HG03095 (cell line): ENCODE data around the gene FKBP7.
"Not testable (repeated sequence)": the region's sequence is repeated elsewhere in the genome, so short reads cannot be mapped to it uniquely, and the experiment has no call there.

Experiments used
- ATAC-seq: cut with Tn5 transposase; IDR thresholded peaks from one replicate; pipeline ENCODE4 v1.9.1; 2021; ENCODE audit warnings: moderate library complexity; ENCODE audit not compliant: unreplicated experiment

Gene FKBP7

DNA sequence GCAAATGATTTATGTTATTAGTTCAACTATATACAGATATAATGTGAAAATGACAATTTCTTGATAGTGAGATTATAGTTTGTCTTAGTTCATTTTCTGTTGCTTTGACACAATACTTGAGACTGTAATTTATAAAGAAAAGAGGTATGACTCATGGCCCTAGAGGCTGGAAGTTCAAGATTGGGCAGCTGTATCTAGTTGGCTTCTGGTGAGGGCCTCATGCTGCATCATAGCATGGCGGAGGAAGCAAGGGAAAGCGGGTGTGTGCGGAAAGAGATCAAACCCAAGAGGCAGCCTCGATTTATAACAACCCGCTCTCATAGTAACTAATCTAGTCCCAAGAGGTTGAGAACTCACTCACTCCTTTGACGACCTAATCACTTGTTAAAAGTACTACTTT lies 13.2 kb upstream of the FKBP7 start:
- ATAC-seq: no peak

DNA sequence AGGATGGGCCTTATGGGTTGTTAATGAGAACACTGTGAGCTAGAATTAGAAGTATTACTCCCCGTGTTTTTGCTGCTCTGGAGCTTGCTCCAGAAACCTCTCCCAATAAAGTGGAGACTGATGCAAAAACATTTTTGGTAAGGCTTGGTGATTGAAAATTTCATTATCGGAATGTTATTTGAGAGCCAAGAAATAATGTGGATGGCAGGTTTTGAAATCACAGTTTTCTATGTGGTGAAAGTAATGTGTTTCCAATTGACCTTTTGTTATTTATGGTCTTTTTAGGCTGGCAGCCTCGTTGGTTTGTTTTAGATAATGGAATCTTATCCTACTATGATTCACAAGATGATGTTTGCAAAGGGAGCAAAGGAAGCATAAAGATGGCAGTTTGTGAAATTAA lies 7.0 kb upstream of the FKBP7 start:
- ATAC-seq: no peak

DNA sequence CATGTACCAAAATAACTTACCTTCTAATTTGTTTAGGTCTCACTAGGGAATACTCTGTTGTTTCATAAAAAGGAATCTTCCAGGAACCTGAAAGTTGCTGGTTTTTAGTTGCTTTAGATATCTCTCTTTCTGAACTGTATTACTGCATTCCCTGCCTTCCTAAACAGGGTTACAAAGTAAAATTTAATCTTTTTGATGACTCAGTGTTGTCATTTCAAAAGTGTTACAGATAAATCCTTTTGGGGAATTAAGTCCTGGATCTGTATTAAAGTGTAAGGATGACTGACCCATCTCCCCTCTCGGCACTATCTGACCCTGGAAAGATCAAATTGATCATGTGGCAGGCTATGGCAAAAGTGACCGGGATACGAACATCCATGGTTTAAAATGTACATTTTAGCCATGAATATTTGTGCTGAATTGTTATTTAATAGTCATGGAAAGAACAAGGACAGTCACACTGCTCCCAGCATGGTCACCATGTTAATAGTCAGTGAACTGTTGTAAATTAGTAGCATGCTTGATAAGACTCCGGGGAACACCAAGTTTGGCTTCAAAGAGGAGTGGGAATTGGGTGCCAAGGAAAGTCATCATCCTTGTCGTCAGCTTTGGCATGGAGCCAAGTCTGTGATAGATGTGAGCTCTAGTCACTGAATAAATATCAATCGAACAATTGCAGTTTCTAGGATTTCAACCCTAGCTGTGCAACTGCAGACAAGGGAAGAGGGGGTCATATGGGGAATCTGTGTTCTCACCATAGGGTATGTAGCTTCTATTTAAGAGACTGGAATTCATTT lies 6.0 kb upstream of the FKBP7 start:
- no peak for ATAC-seq

DNA sequence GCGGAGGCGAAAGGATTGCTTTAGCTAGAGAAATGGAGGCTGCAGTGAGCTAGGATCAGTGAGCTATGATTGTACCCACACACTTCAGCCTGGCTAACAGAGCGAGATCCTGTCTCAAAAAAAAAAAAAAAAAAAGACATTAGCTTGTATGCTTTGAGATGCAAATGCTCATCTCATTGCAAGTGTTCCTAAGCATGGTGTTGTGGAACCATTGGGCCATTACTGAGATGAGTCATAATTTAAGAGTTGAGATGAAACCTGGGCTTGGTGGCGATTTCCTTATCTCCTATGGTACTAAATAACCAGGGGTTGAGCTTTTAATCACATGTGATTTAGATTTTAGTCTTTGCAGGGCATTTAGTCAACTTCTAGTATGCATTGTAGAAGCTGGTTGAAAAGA lies 4.0 kb upstream of the FKBP7 start:
- ATAC-seq: peak; percentile 31

DNA sequence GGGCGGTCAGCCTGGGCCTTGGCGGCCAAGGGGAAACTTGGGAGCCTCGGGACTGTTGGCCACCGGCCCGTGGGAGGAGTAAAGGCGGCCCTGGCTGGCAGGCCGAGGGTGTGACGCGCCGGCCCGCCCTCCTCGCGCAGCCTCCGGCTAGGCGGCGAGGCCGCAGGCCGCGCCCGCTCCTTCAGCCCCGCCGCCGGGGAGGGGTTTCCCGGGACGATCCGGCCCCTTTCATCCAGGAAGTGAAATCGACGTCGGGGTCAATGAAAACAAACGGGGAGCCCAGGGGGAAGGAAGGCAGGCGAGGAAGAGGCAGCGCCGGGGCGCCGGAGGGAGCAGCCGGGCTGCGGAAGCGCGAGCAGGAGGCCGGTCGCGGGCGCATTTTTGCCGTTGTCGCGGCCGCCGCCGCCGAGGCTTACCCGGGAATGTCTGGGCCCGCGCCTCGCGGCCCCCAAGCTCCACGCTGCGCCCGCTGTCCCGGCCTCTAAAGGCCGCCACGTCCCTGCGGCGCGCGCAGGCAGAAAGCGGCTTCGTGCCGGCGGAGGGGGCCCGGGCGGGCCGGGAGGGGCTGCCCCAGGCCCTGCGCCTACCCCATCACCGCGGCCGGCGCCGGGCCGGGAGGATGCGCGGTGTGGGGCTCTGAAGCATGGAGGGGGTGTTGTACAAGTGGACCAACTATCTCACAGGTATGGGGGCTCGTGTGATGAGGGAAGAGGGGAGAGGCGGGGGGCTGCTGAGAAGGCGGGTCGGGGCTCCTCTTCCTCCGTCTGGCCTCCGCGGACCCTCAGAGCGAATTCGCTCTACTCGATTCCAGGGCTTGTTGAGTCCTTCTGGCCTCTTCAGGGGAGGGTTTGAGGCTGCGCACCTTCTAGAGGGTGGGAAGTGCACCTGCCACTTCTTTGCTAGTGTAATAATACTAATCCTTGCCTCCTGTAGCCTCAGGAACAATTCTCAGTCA lies 2.1 kb upstream of the FKBP7 start, which contains the start of gene PLEKHA3:
PLEKHA3 (plus strand) TSS at position 231 of the 955 bp plus-strand sequence; CDS start at position 644, 413 bp downstream.
- ATAC-seq: peak; percentile 65

DNA sequence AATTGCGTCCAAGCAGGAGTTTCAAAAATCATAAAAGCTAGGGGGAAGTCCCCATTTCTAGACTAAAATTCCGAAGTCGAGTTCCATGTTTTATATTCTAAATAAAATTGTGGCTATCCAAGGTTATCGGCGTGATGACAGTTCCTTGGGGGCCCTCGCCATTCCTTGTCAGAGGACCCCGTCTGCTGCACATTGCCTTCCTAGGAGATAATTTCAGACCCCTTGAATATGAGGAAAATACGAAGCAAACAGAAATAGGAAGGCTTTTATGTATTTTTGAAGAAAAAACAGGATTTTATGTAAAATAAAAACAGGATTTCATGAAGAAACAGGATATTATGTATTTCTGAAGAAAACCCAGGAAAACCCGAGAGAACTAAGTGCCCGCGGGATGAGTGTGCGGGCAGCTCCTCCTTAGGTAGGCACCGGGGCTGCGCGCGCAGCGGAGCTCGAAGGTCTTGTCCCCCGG lies 1.4 kb upstream of the FKBP7 start:
- no peak for ATAC-seq

DNA sequence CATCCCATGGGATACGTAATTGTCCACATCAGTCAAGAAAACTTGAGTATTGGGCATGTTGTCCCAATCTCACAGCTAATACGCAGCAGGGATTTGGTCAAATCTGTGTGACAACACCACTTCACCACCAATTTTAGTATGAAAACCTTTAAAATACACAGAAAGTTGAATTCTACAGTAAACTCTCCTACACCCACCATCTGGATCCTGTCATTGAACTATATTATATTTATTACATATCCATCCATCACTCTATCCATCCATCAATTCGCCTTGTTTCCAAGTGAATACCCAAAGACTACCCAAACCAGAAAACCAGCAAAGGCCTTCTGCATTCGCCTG lies 846 bp upstream of the FKBP7 start:
- no peak for ATAC-seq

DNA sequence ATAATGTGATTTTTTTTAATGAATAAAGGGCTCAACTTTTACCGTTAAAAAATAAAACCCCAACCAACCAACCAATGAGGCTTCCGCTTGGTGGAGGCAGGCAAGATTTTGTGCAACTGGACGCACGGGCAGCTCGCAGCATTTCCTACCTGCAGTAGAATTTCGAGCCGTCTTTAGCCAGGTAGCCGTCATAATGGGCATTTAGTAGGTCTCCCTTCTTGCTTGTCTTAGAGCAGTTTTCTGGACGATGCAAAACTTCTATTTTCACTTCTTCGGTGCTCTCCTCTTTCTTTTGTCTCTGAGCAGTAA lies 316 bp downstream of the FKBP7 start:
- peak; percentile 2 for ATAC-seq

DNA sequence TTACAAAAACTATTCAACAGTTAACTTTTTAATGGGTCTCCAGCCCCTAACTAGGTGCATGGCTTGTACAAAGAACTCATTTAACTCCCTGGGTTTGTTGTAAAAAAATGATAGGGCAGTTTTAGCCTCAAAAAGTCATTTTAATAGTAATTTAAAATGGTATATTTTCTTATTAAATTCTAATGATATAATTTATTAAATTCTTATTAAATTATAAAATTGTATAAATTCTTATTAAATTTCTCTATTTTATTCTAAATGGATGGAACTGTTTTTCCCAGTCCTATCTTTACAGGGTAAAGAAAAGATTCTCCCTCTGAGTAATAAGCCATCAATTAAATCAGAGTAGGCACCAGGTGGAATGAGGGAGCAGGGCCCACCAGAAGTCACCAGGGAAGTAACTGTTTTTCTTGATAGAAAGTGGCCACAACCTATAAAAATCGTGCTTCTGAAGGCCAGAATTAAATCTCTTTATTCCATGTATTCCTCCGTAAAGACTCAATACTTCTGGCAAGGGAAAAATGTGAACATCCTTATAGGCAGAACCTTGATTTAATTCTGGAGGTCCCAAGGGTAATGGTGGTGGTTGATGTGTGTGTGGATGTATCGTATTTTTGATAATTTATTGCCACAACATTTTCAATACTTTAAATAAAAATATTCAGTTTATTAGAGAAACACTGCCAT lies 814 bp downstream of the FKBP7 start:
- ATAC-seq: no peak

DNA sequence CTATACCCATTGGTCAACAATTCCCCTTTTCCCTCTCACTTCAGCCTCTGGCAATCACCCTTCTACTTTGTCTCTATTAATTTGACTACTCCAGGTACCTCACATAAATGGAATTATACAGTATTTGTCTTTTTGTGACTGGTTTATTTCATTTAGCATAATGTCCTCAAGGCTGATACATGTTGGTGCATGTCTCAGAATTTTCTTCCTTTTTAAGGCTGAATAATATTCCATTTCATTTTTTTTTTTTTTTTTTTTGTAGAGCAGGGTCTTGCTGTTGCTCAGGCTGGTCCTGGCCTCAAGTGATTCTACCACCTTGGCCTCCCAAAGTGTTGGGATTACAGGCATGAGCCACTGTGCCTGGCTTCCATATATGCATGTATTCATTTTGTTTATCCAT lies 1.9 kb downstream of the FKBP7 start:
- no peak for ATAC-seq

DNA sequence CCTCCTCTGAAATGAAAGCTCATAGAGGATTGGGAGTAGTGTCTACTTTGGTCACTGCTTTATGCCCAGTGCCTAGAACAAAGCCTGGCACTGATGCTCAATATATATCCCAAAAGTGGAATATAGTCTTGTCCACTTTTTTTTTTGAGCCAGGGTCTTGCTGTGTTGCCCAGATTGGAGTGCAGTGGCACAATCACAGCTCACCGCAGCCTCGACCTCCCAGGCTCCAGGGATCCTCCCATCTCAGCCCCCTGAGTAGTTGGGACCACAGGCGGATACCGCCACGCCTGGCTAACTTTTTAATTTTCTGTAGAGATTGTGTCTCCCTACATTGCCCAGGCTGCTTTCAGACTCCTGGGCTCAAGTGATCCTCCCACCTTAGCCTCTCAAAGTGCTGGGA lies 3.8 kb downstream of the FKBP7 start:
- no peak for ATAC-seq

DNA sequence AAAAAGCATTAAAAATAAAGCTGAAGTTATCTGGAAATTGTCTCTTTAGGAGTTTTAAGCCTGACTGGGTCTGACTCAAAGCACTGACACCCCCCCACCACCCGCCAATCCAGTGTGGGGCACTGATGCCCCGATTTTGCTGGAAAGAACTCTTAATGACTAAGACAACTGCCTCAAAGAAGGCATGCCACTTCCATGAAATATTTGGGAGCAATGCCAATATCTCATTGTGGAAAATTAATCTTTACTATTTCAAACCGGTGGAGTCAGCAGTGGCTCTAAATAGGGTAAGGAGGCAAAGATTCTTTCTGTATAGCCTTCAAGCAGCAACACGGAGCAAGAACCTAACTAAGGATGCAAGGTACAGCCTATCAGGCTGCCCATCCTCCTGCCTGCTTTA lies 4.5 kb downstream of the FKBP7 start:
- no peak for ATAC-seq

DNA sequence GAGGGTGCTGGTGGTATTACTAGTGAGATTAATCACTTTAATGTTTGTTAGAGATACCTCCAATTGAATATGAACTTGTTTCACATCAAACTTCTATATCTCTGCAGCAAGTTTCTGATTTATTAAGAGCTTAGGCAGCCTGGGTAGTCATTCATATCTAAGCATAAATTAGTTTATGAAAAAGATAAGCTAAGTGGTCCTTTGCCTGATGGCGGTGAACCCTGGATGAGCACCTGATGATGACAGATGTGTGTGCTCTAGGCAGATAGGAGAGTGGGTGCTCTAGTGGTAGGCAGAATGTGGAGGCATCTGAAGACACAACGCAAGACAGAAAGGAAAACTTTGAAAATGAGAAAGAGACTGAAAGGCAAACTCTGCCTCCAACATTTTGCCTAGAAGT lies 5.0 kb downstream of the FKBP7 start:
- ATAC-seq: no peak

DNA sequence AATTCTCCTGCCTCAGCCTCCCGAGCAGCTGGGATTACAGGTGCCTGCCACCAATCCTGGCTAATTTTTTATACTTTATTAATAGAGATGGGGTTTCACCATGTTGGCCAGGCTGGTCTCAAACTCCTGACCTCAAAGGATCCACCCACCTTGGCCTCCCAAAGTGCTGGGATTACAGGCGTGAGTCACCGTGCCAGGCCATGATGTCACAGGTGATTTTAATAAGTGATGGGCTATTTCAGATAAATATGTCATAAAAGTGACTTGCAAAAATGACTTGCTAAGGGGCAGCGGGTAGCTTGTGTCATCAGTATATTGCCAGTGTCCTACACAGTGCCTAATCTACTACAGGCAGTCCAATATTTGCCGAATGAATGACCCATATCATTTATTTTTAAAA lies 7.1 kb downstream of the FKBP7 start:
- not testable (repeated sequence) for ATAC-seq

DNA sequence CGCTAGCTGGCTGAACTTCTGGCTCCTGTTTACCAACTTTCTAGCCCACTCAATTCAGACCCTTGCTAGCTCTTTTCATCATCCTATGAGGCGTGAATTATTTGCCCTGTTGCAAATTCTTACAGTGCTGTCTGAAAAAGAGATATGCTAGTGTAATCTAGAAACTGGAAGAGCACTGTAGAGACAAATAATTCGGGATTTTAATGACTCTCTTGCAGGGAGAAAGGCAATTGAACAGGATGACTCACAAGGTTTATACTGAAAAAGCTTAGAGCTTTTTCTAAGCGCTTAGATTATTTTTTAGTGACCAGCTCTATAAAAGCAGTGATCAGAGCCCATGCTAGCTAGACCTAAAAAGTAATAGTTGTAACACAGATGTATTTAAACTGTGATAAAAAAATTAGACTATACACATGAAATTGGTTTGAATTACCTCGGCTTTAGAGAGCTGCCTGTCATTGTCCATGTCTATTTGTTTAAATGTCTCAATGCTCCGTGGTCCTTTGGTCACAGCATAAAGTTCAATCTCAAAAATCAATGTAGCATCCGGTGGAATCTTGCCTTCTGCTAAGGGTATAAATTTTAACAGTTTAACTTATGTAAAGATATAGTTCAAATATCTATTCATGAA lies 9.1 kb downstream of the FKBP7 start:
- ATAC-seq: no peak

DNA sequence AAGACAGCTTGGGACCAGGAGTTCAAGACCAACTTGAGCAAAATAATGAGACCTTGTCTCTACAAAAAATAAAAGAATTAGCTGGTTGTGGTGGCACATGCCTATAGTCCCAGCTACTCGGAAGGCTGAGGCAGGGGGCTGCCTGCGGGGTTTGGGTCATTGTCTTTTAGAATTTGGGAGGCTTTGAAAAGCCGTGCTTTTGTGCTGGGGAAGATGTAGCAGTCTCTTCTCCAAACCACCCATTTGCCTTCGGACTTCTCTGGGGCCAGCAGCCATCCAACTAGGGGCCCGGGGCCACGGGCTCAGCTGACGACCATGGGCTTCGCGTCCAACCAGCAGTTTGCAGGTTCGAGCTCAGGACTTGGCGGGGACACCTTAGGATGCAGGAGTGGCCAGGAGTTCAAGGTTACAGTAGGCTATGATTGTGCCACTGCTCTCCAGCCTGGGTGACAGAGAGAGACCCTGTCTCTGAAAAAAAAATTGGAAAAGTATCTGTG lies 21.0 kb downstream of the FKBP7 start:
- ATAC-seq: no peak

DNA sequence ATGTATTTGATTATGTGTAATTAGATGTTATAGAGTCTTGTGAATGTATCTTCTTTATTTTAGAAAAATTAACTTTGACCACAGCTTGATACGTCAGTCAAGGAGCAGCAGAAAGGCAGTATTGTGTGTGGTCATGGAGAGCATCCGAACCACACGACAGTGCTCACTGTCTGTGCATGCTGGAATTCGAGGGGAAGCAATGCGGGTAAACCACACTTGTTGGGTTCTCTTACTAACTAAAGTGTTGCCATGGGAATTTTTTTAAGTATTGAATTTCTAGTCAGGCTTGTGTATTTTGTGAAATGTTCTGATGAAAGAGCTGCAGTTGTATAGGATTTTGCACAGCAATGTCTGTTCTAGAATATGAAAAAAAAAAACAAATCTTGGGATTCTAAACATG lies 22.5 kb downstream of the FKBP7 start:
- no peak for ATAC-seq

DNA sequence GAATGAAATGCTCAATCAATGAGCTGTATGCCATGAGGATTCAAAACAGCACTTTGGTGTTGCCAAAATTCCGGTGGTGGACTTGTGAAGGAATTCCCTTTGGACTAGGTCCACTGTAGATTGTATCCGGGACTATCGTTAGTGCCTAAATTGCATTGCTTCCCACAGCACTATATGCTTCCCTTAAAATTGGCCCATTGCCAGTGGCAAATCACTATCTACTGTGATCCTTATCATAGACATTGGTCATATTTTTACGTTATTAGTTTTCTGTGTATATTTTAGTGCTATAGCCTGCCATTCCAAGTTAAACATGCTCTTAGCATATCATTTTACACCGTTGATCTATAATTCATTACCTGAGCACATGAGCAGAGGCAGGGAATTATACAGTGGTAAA lies 25.5 kb downstream of the FKBP7 start:
- ATAC-seq: no peak

DNA sequence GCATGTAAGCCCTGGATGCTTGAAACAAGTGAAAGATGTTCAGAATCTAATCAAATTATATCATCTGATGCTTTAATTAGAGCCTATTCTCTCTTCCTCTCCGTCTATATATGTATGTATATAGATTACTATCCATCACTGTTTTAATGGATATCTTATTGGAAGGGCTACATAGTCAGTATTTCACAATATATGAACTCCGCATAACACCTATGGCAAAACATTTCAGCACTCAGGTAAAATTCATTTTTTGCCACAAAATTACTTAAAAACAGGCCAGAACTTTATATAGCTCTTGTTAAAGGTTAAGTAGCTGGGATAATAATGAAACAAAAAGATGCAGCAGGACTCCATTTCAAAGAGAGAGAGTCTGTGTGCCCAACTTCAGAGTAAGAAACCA lies 26.1 kb downstream of the FKBP7 start:
- no peak for ATAC-seq

DNA sequence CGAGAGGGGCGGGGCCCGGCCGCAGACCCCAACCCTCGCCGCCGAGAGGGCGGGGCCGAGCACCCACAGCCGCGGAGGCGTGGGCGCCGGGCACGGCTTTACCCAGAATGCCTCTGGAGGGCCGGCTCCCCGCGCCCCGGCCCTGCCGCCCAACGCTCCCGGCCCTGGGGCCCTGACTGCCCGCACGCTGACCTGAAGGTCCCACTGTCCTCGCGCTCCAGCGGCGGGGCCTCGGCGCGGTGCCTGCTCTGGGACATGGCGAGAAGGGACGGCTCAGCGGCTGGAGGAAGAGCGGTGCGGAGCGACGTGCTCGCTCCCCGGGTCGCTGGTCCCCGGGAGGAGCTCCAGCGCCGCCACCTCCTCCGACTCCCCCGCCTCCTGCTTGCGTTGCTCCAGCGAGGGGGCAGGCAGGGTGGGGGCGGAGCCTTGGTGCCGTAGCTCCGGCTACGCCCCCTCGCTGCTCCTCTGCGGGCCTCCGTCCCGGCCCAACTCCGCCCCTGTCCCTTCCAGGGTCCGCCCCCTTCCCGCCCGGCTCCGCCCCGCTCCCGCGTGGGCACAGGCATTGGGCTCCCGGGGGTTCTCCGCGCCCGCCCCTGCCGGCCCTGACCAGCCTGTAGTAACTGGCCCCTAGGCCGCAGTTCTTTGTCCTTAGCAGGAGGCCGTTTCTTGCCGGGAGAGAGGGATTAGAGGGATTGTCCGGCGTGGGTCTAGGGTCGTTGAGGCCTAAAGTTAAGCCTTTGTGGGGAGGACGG lies 27.4 kb downstream of the FKBP7 start, which contains the start of the genes PJVK and PRKRA:
PJVK (plus strand) TSS at position 605 of the 752 bp plus-strand sequence. CDS start 2,032 bp downstream, outside the sequence.
PRKRA (minus strand) TSS at position 402 of the 752 bp plus-strand sequence; CDS start at position 257, 145 bp downstream.
- ATAC-seq: peak; percentile 82
